GM23248 (cell line): ENCODE results near the gene ERC2. TPM values are rescaled to one million over a fixed set of nuclear protein-coding genes. Genes with fewer than 3 reads are reported as not detected.
A peak's percentile ranks its signal among the peaks of the same experiment; 100 is the strongest.
"Not testable (repeated sequence)": the region's sequence is repeated elsewhere in the genome, so short reads cannot be mapped to it uniquely, and the experiment has no call there.

ENCODE experiments used
- DNase-seq: peaks from one replicate; pipeline ENCODE4 v3.0.0-alpha.2; 2015
- H2AFZ ChIP-seq: fragments of 200-600 bp; sonication (generic); 2 replicates; pipeline ENCODE4 v1.6.1; 2016; ENCODE audit warnings: antibody characterized with exemption
- H3F3A ChIP-seq: fragments of 200-600 bp; sonication (generic); 2 replicates; pipeline ENCODE4 v1.6.1; 2016; ENCODE audit warnings: mild to moderate bottlenecking, antibody characterized with exemption, mixed run types; ENCODE audit not compliant: insufficient read depth
- H3K27ac ChIP-seq: fragments of 200-600 bp; sonication (generic); 2 replicates; pipeline ENCODE4 v1.5.1; 2016; ENCODE audit warnings: mild to moderate bottlenecking
- H3K27me3 ChIP-seq: fragments of 200-600 bp; sonication (generic); replicated peaks from 2 replicates; pipeline ENCODE4 v1.6.1; 2016; ENCODE audit warnings: mild to moderate bottlenecking; ENCODE audit not compliant: insufficient read depth
- H3K36me3 ChIP-seq: fragments of 200-600 bp; sonication (generic); 2 replicates; pipeline ENCODE4 v1.6.1; 2016; ENCODE audit warnings: low read depth, mild to moderate bottlenecking
- H3K4me1 ChIP-seq: fragments of 200-600 bp; sonication (generic); 2 replicates; pipeline ENCODE4 v1.6.1; 2016; ENCODE audit warnings: mild to moderate bottlenecking; ENCODE audit not compliant: insufficient read depth
- H3K4me2 ChIP-seq: fragments of 200-600 bp; sonication (generic); one replicate; pipeline ENCODE4 v1.6.1; 2016; ENCODE audit warnings: mild to moderate bottlenecking; ENCODE audit not compliant: unreplicated experiment
- H3K4me3 ChIP-seq: fragments of 200-600 bp; sonication (generic); 2 replicates; pipeline ENCODE4 v1.5.1; 2016; ENCODE audit warnings: mild to moderate bottlenecking
- H3K79me2 ChIP-seq: fragments of 200-600 bp; sonication (generic); 2 replicates; pipeline ENCODE4 v1.6.1; 2016; ENCODE audit warnings: mild to moderate bottlenecking; ENCODE audit not compliant: insufficient read depth
- H3K9ac ChIP-seq: fragments of 200-600 bp; sonication (generic); 2 replicates; pipeline ENCODE4 v1.6.1; 2016; ENCODE audit warnings: mild to moderate bottlenecking
- H3K9me2 ChIP-seq: fragments of 200-600 bp; sonication (generic); 2 replicates; pipeline ENCODE4 v1.6.1; 2016; ENCODE audit warnings: mixed run types, mild to moderate bottlenecking, moderate library complexity; ENCODE audit not compliant: insufficient read depth
- H3K9me3 ChIP-seq: fragments of 200-600 bp; sonication (generic); one replicate; pipeline ENCODE4 v1.6.1; 2017; ENCODE audit warnings: low read depth
- H4K20me1 ChIP-seq: fragments of 200-600 bp; sonication (generic); 2 replicates; pipeline ENCODE4 v1.6.0; 2016; ENCODE audit not compliant: insufficient read depth
- EZH2 ChIP-seq: fragments of 200-600 bp; sonication (generic); IDR thresholded peaks from 2 replicates; pipeline ENCODE4 v1.6.1; 2018; ENCODE audit warnings: antibody characterized with exemption, mild to moderate bottlenecking; ENCODE audit not compliant: insufficient read depth, poor library complexity, severe bottlenecking
- EZH2phosphoT487 ChIP-seq: fragments of 200-600 bp; sonication (generic); IDR thresholded peaks from 2 replicates; pipeline ENCODE4 v1.6.1; 2018; ENCODE audit warnings: antibody characterized with exemption, moderate library complexity, mild to moderate bottlenecking, low read depth; ENCODE audit not compliant: insufficient read depth
- WGBS, 2 experiments: methylation state at CpG; one replicate each; pipeline ENCODE4 v1.1.6; 2015 to 2017; ENCODE audit warnings: low lambda C conversion rate in 2 of 2, low coverage in 1 of 2; ENCODE audit errors: missing lambda C conversion rate in 2 of 2; 5-methylcytosine and 5-hydroxymethylcytosine counted together
- in situ Hi-C: fragments of 300-500 bp; cut with MboI; formaldehyde crosslinking; loops from 2 replicates; pipeline ENCODE4 v1.15.0; 2020
- polyA plus RNA-seq: library from polyadenylated mRNA; unstranded; fragments of >200 nt; fragmentation: Nextera tagmentation; extraction: Ambion mirVana; gene quantifications from 2 replicates; pipeline ENCODE4 v1.2.1, GENCODE V29; 2016
- total RNA-seq: library from RNA; depleted of rRNA; stranded (reverse); fragments of >200 nt; shearing (Covaris generic); gene quantifications from 2 replicates; pipeline ENCODE4 v1.2.3, GENCODE V29; 2014; rRNA removed

Gene ERC2
- not detected in 2 replicates for total RNA-seq
- not detected in 2 replicates for polyA plus RNA-seq

DNA sequence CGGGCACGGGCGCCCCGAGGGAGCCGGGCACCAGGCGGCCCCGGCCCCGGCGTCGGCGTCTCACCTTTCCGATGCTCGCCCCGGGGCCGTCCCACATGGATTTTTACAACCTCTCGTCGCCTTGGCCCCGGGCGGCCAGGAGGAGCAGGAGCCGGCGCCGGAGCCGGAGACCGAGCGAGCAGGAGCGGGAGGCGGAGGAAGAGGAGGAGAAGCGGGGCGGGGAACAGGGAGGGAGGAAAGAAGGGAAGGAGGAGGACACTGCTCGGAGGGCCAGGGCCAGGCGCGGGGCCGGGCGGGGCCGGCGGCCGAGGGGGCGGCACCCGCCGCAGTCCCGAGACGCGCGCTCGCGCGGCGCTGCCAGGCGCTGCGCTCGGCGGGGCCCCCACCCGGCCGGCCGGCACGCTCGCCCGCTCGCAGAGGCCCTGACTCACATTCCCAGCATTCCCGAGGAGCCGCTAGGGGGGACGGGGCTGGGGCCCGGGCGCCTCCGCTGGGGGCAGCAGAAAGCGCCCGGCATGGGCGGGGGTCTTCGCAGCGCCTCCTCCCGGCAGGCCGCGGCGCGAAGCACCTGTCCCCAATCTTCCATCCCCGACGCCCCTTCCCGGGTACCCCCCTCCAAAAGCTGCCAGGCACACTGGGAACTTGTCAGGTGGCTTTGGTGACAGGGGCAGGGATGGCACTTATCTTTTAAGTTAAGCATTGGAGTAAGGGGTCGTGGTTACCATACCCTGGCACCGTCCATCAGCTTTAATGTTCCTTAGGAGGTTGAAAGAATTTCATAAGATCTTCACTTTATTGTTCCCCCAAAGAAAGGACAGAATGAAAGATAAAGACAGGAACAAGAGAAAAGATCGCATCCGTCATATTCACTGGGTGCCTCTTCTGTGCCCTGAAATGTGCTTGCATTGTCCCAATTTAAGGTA lies at the start of gene ERC2:
ERC2 (minus strand) TSS at position 284 of the 923 bp plus-strand sequence.
- Histone ChIP-seq H2AFZ (peak within 1 kb of the TSS; percentile 42; the same call in 1 of the 2 replicates), H3K4me2 (peak within 1 kb of the TSS; percentile 50), H3K27me3 (peaks cover 19% of the 10 kb centered on the region), H3K4me3 (peak within 1 kb of the TSS; percentile 59), H3K36me3 (no peaks in the 10 kb centered on the region), H3K9ac (no peak within 1 kb of the TSS), H3K27ac (no peak within 1 kb of the TSS), H3K79me2 (no peaks in the 10 kb centered on the region), H4K20me1 (no peaks in the 10 kb centered on the region), H3K4me1 (no peaks in the 10 kb centered on the region), H3K9me2 (no peaks in the 10 kb centered on the region), H3K9me3 (no peaks in the 10 kb centered on the region), H3F3A (no peaks in the 10 kb centered on the region)
- peak; percentile 47 for DNase-seq
- TF ChIP-seq EZH2phosphoT487 (no peak), EZH2 (no peak)
- WGBS, 2 experiments: 6 to 8% methylated on average over 48 to 72 of the region's 82 CpGs
- in situ Hi-C loops: no loop called here

DNA sequence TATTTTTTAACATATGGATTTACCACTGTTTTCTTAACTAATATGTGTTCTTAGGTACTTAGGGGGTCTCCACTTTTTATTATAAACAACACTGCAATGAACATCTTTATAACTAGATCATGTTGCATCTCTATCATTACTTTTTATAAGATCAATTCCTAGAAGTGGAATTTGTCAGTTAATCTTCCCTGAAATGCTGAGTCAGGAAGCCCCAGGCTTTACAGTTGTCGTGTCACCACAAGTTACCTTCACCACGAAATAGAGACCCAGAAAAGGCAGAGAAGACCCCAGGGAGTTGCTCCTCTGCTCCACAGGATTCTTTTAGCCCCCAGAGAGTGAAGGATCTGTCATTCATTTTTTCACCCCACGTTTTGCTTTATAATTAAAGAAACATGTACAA lies 34.5 kb upstream of the ERC2 start:
- Histone ChIP-seq H3K27me3 (no peaks in the 10 kb centered on the region), H3K4me2 (no peak overlapping the region), H4K20me1 (no peaks in the 10 kb centered on the region), H2AFZ (no peak overlapping the region), H3K36me3 (no peaks in the 10 kb centered on the region), H3K9ac (no peak overlapping the region), H3K9me2 (no peaks in the 10 kb centered on the region), H3K9me3 (no peaks in the 10 kb centered on the region), H3K27ac (no peak overlapping the region), H3F3A (no peaks in the 10 kb centered on the region), H3K4me3 (no peak overlapping the region), H3K4me1 (no peaks in the 10 kb centered on the region), H3K79me2 (no peaks in the 10 kb centered on the region)
- no peak for DNase-seq
- in situ Hi-C loops: no loop called here
- no peak for TF ChIP-seq EZH2phosphoT487
- no peak for TF ChIP-seq EZH2
- 18 to 19% methylated on average over 3 of the region's 3 CpGs for WGBS, 2 experiments

DNA sequence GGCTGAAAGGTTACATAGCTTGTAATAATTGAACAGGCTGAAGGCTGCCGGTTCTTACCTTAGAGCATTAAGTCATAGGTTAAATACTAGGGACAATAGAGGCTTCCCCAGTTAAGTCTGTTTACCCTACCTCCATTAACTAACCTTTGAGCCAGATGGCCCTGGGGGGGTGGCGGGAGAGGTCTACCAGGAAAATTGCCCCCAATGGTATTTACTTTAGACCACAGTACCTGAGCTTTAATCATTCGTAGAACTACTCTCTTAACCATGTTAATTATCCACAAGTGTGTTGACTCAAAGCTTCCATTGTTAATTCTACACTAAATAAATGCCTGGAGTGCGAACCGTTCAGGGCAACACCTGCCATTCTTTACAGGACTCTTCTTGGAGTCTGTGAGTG lies 28.1 kb upstream of the ERC2 start:
- H3K79me2 ChIP-seq, H3K9me2 ChIP-seq, H3K4me2 ChIP-seq, H3K9ac ChIP-seq, H3K4me3 ChIP-seq, in situ Hi-C loops, H2AFZ ChIP-seq, H3K9me3 ChIP-seq, H3K4me1 ChIP-seq, H3K27me3 ChIP-seq, H3K36me3 ChIP-seq, H3K27ac ChIP-seq, H4K20me1 ChIP-seq, H3F3A ChIP-seq, DNase-seq: not testable (repeated sequence)
- WGBS, 2 experiments: 32 to 34% methylated on average over 5 of the region's 5 CpGs

DNA sequence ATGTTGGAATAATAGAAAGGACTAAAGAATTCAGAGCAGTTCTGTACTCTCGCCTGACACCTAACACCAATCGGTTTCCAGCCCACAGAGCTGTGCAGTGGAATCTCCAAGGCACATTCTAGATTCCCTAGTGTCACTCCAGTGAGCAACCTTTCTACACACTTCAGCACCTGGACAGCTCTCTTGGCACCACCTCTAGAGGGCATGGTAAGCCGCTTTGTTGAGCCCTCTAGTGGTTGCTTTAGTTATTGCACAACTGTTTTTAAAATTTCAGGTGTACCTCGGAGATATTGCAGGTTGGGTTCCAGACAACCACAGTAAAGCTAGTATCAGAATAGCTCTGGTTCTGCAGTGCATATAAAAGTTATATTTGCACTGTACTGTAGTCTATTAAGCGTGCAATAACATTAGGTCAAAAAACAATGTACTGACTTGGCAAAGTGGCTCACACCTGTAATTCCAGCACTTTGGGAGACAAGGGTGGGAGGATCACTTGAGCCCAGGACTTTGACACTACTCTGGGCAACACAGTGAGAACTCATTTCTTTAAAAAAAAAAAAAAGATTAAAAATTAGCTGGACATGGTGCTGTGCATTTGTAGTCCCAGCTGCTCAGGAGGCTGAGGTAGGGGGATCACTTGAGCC lies 26.5 kb upstream of the ERC2 start:
- WGBS, 2 experiments: 1% methylated on average over 5 of the region's 5 CpGs
- no peaks in the 10 kb centered on the region for H4K20me1 ChIP-seq
- no peak overlapping the region for H3K9ac ChIP-seq
- no peaks in the 10 kb centered on the region for H3K36me3 ChIP-seq
- no peak overlapping the region for H3K4me3 ChIP-seq
- H3K9me2 ChIP-seq: no peaks in the 10 kb centered on the region
- peak; percentile 83 for DNase-seq
- H3K4me1 ChIP-seq: no peaks in the 10 kb centered on the region
- no peak overlapping the region for H3K27ac ChIP-seq
- TF ChIP-seq EZH2 (no peak), EZH2phosphoT487 (no peak)
- H3K79me2 ChIP-seq: no peaks in the 10 kb centered on the region
- in situ Hi-C loops: no loop called here
- H3K4me2 ChIP-seq: no peak overlapping the region
- H3K27me3 ChIP-seq: no peaks in the 10 kb centered on the region
- H3F3A ChIP-seq: no peaks in the 10 kb centered on the region
- no peak overlapping the region for H2AFZ ChIP-seq
- no peaks in the 10 kb centered on the region for H3K9me3 ChIP-seq
